ENCODE data around the gene KRT73. TPM values are rescaled to one million over a fixed set of nuclear protein-coding genes. Genes with fewer than 3 reads are reported as not detected.

Gene KRT73
- total RNA-seq, 1 experiment from 2014 or later = not detected

GRCh38 chr12:52564582-52564981, 53.8 kb downstream of the KRT73 start:
- Histone ChIP-seq H3K56ac (ENCODE audit: insufficient read length, low read depth, low read length) (no peak overlapping the region), H3K23ac (ENCODE audit: insufficient read length, low read depth, low read length) (no peak overlapping the region), H3T11ph (ENCODE audit: low read length) (no peak overlapping the region), H3K23me2 (ENCODE audit: insufficient read length, low read depth, low read length, poor library complexity, severe bottlenecking) (no peaks in the 10 kb centered on the region), H3K9ac (ENCODE audit: extremely low read depth, insufficient read length, low read length) (no peak overlapping the region), H3K4me1 (ENCODE audit: insufficient read depth, low read length) (no peaks in the 10 kb centered on the region), H2BK20ac (ENCODE audit: low read depth, low read length, poor library complexity, severe bottlenecking) (no peak overlapping the region), H4K5ac (ENCODE audit: insufficient read length, low read depth, low read length) (no peak overlapping the region), H3K4me2 (ENCODE audit: insufficient read depth, insufficient read length, low read length) (no peak overlapping the region), H2AK5ac (ENCODE audit: insufficient read length, low read length) (no peak overlapping the region), H3K18ac (ENCODE audit: insufficient read length, low read depth, low read length) (no peak overlapping the region), H4K8ac (replicated peaks; ENCODE audit: insufficient read length, low read depth, low read length) (no peak overlapping the region), H2BK15ac (ENCODE audit: low read depth, low read length) (no peak overlapping the region), H3K4ac (ENCODE audit: low read depth, low read length) (no peak overlapping the region), H3K9me3 (ENCODE audit: control insufficient read depth, low read depth, low read length) (no peaks in the 10 kb centered on the region), H4K91ac (ENCODE audit: insufficient read length, low read depth, low read length) (no peak overlapping the region), H4K20me1 (ENCODE audit: control insufficient read depth, insufficient read depth, insufficient read length) (no peaks in the 10 kb centered on the region), H2BK120ac (ENCODE audit: low read depth, low read length, poor library complexity, severe bottlenecking) (no peak overlapping the region), H3K14ac (ENCODE audit: insufficient read depth, low read length) (no peak overlapping the region), H3K79me2 (ENCODE audit: insufficient read depth, low read length) (no peaks in the 10 kb centered on the region), H3K79me1 (ENCODE audit: insufficient read depth, low read depth, low read length, poor library complexity, severe bottlenecking) (no peaks in the 10 kb centered on the region), H2BK12ac (ENCODE audit: insufficient read length, low read depth, low read length) (no peak overlapping the region), H3K27ac (ENCODE audit: insufficient read length, low read depth, low read length) (no peak overlapping the region), H2AFZ (ENCODE audit: low read length) (no peak overlapping the region), H2BK5ac (ENCODE audit: insufficient read length, low read length) (no peak overlapping the region), H3K27me3 (ENCODE audit: insufficient read depth, low read length) (no peaks in the 10 kb centered on the region)
- no CpG with 5 or more reads among the region's 1 CpG for WGBS (ENCODE audit: extremely low coverage, insufficient read length, low lambda C conversion rate)
- H3K4me1 Mint-ChIP-seq = no peaks in the 10 kb centered on the region
- no peaks in the 10 kb centered on the region for H3K36me3 Mint-ChIP-seq (ENCODE audit: insufficient read depth in 1 of 3, low read depth in 3 of 3)
- H3K27ac Mint-ChIP-seq = no peak overlapping the region
- H3K27me3 Mint-ChIP-seq (ENCODE audit: low read depth) = peaks cover 37% of the 10 kb centered on the region
- no peak overlapping the region for H3K4me3 Mint-ChIP-seq
- TF ChIP-seq CTCF (conservative IDR thresholded peaks at IDR 0.05) = no peak
- no peak for DNase-seq
- no peaks in the 10 kb centered on the region for H3K9me3 Mint-ChIP-seq
